NCI-H2029 treated with DMSO at 0.1 percent for 48 hours (cell line): Measurements from ENCODE around the gene TSHZ2.
A peak's percentile ranks its signal among the peaks of the same experiment; 100 is the strongest.
"Not testable (repeated sequence)": the region's sequence is repeated elsewhere in the genome, so short reads cannot be mapped to it uniquely, and the experiment has no call there.

Source experiments
- DNase-seq: peaks from one replicate; lab custom pipeline; 2025; lab: John Stamatoyannopoulos, UW

Gene TSHZ2

GRCh38 chr20:52964131-52964530, 8.0 kb upstream of the TSHZ2 start:
- DNase-seq, result no peak

GRCh38 chr20:52965380-52965779, 6.8 kb upstream of the TSHZ2 start:
- peak; percentile 82 for DNase-seq

- DNase-seq, result no peak
Observed at GRCh38 chr20:52965819-52966218, 6.3 kb upstream of the TSHZ2 start.

- not testable (repeated sequence) for DNase-seq
Observed at GRCh38 chr20:52966543-52966942, 5.6 kb upstream of the TSHZ2 start.

GRCh38 chr20:52971498-52972189, 514 bp upstream of the TSHZ2 start:
- no peak for DNase-seq

- DNase-seq, result peak; percentile 17
Observed at GRCh38 chr20:52972965-52973819, 1.0 kb downstream of the TSHZ2 start.

GRCh38 chr20:52974179-52974594, 2.0 kb downstream of the TSHZ2 start:
- DNase-seq, result peak; percentile 36

GRCh38 chr20:52975029-52975732, 3.0 kb downstream of the TSHZ2 start:
- DNase-seq, result peak; percentile 68

GRCh38 chr20:52975803-52976531, 3.8 kb downstream of the TSHZ2 start:
- no peak for DNase-seq

GRCh38 chr20:52978851-52979250, 6.7 kb downstream of the TSHZ2 start:
- DNase-seq, result no peak

GRCh38 chr20:52981051-52981450, 8.9 kb downstream of the TSHZ2 start:
- DNase-seq, result no peak

- no peak for DNase-seq
Observed at GRCh38 chr20:52983726-52984450, 11.7 kb downstream of the TSHZ2 start.

GRCh38 chr20:52984451-52984810, 12.3 kb downstream of the TSHZ2 start:
- DNase-seq, result no peak

- no peak for DNase-seq
Observed at GRCh38 chr20:52985687-52986086, 13.5 kb downstream of the TSHZ2 start.

- no peak for DNase-seq
Observed at GRCh38 chr20:52987295-52987694, 15.1 kb downstream of the TSHZ2 start.

GRCh38 chr20:52991830-52992229, 19.7 kb downstream of the TSHZ2 start:
- DNase-seq, result no peak

- DNase-seq, result no peak
Observed at GRCh38 chr20:52992632-52993031, 20.5 kb downstream of the TSHZ2 start.

GRCh38 chr20:52993076-52993475, 20.9 kb downstream of the TSHZ2 start:
- no peak for DNase-seq

- no peak for DNase-seq
Observed at GRCh38 chr20:52994184-52994970, 22.2 kb downstream of the TSHZ2 start.

- no peak for DNase-seq
Observed at GRCh38 chr20:52996130-52996529, 24.0 kb downstream of the TSHZ2 start.

- DNase-seq, result no peak
Observed at GRCh38 chr20:52996658-52997057, 24.5 kb downstream of the TSHZ2 start.
